Heart left ventricle (tissue), 13 donors: Measurements from ENCODE around the gene NLRX1.

Experiments used
- CTCF ChIP-seq, 12 donors: fragments of 200-600 bp; sonication (generic) in 4 of 12; IDR thresholded peaks; one replicate each; pipeline versions ENCODE4 v1.5.0 to v1.8.0; 2018 to 2022; ENCODE audit warnings: antibody characterized with exemption in 12 of 12, mild to moderate bottlenecking in 5 of 12
- POLR2A ChIP-seq, 2 donors: fragments of 450-650 bp; IDR thresholded peaks; one replicate each; pipeline ENCODE4 v1.6.1; 2017; ENCODE audit warnings: antibody characterized with exemption in 2 of 2, mild to moderate bottlenecking in 2 of 2, moderate library complexity in 2 of 2
- donor health status: ischemic (EF 13 %, LVEDD 7.1; RV severe dilation, severe dysfunction).
- donor health status: DM: no; HTN: yes; CAD: no.
- donor health status: DM: no; HTN: no; CAD: no.
- donor health status: ischemic (EF 25% LVEDD 6.9; RV normal size, moderate dysfunction).
- donor health status: ischemic (EF 25% LVEDD 5.7; RV mildly dilated, moderate dysfunction).
- donor health status: ischemic (EF 35%, LVEDD 5.7; RV mildly dilated, moderate dysfunction).
- donor health status: nonischemic (EF 11% LVEDD 7.7; RV severe dilation, severe dysfunction).
- donor health status: DM: yes; HTN: yes; CAD: no.
- donor health status: PGD.
- donor health status: ischemic (EF 29% LVEDD 5.4; RV normal size, mild dysfunction).
- donor health status: nonischemic (EF 23%, LVEDD 6.1; RV moderate dilation, normal function).

- TF ChIP-seq CTCF (IDR thresholded peaks at IDR 0.05) (no peak), POLR2A (IDR thresholded peaks at IDR 0.05) (no peak)
Measured at GRCh38 chr11:119185981-119186634, 17.6 kb downstream of the NLRX1 start.
